HepG2 (cell line): ENCODE results near the gene P2RY12. TPM values are rescaled to one million over a fixed set of nuclear protein-coding genes. Genes with fewer than 3 reads are reported as not detected.

Experiments
- ATAC-seq: fragments of 200-7000 bp; cut with Tn5 transposase; 3 replicates; pipeline ENCODE4 v1.9.1; 2020; ENCODE audit warnings: mild to moderate bottlenecking, moderate library complexity
- BruUV-seq: library from RNA; stranded (reverse); fragments of 400-500 nt; replicated peaks from 2 replicates; lab custom pipeline; 2021; lab: Mats Ljungman, UMichigan
- CTCF ChIA-PET: fragments of 300-600 bp; formaldehyde crosslinking; extraction: SDS; loops from one replicate; lab custom pipeline; 2021; ENCODE audit warnings: low total read pairs, inconsistent platforms, low intra/inter-chr PET ratio; lab: Yijun Ruan, JAX
- POLR2A ChIA-PET: fragments of 350-600 bp; sonication (Branson Sonifier 250); formaldehyde crosslinking; loops from one replicate; lab custom pipeline; 2020; ENCODE audit warnings: antibody characterized with exemption, inconsistent platforms; lab: Yijun Ruan, JAX
- DNase-seq: peaks from one replicate; pipeline ENCODE4 v3.0.0-alpha.2; 2015; ENCODE audit warnings: low spot score
- FAIRE-seq: peaks from 3 replicates; lab custom pipeline; 2011; peaks lifted over from hg19 to GRCh38; lab: Jason Lieb, UNC
- H2AFZ ChIP-seq: one replicate; pipeline ENCODE4 v1.6.1; 2011; ENCODE audit warnings: low read length, inconsistent platforms
- H3K27ac ChIP-seq: fragments of 300-600 bp; 3 replicates; pipeline ENCODE4 v1.8.0; 2011; ENCODE audit warnings: mixed run types, mild to moderate bottlenecking, mixed read lengths, low read length, inconsistent platforms; ENCODE audit not compliant: insufficient read depth; ENCODE audit errors: extremely low read length
- H3K27me3 ChIP-seq, 2 experiments: fragments of 200-600 bp in 1 of 2; 2 replicates in 1 of 2; 3 replicates in 1 of 2; pipeline versions ENCODE4 v1.6.0 to v1.8.0; 2011; ENCODE audit warnings: low read length in 2 of 2, mild to moderate bottlenecking in 2 of 2, moderate library complexity in 2 of 2, inconsistent platforms in 1 of 2; ENCODE audit not compliant: insufficient read depth in 2 of 2, control insufficient read depth in 1 of 2
- H3K36me3 ChIP-seq, 2 experiments: fragments of 200-600 bp in 1 of 2; replicated peaks in 1 of 2; 2 replicates in 1 of 2; 3 replicates in 1 of 2; pipeline versions ENCODE4 v1.5.1 to v1.8.0; 2011; ENCODE audit warnings: low read length in 2 of 2, inconsistent platforms in 1 of 2; ENCODE audit not compliant: insufficient read depth in 2 of 2, control insufficient read depth in 1 of 2
- H3K4me1 ChIP-seq: 2 replicates; pipeline ENCODE4 v1.5.1; 2012; ENCODE audit warnings: low read length, inconsistent platforms; ENCODE audit not compliant: insufficient read depth
- H3K4me2 ChIP-seq: 2 replicates; pipeline ENCODE4 v1.6.0; 2011; ENCODE audit warnings: low read depth, low read length, inconsistent platforms
- H3K4me3 ChIP-seq, 3 experiments: fragments of 200-600 bp in 1 of 3; sonication (generic), shearing (Covaris generic) in 1 of 3; replicated peaks in 1 of 3; 2 replicates each; pipeline ENCODE4 v1.5.1; 2011 to 2016; ENCODE audit warnings: low read length in 3 of 3, inconsistent platforms in 2 of 3, low read depth in 2 of 3, mild to moderate bottlenecking in 2 of 3, control low read depth in 1 of 3, mixed read lengths in 1 of 3; ENCODE audit not compliant: insufficient read depth in 1 of 3
- H3K79me2 ChIP-seq: one replicate; pipeline ENCODE4 v1.6.1; 2011; ENCODE audit warnings: low read length, inconsistent platforms; ENCODE audit not compliant: insufficient read depth
- H3K9ac ChIP-seq: 2 replicates; pipeline ENCODE4 v1.6.0; 2011; ENCODE audit warnings: mild to moderate bottlenecking, low read depth, low read length, inconsistent platforms; ENCODE audit not compliant: insufficient read depth
- H3K9me3 ChIP-seq: 2 replicates; pipeline ENCODE4 v1.5.1; 2012; ENCODE audit warnings: mild to moderate bottlenecking, low read length
- H4K20me1 ChIP-seq: 2 replicates; pipeline ENCODE4 v1.6.0; 2011; ENCODE audit warnings: inconsistent platforms, mild to moderate bottlenecking, low read length, moderate library complexity; ENCODE audit not compliant: insufficient read depth
- GABPB1 ChIP-seq: IDR thresholded peaks from 2 replicates; pipeline ENCODE4 v1.6.1; 2016; ENCODE audit warnings: mild to moderate bottlenecking, missing genetic modification reagents, moderate library complexity, missing compliant biosample characterization
- HNRNPK ChIP-seq: fragments of 200-400 bp; formaldehyde crosslinking; IDR thresholded peaks from 2 replicates; pipeline ENCODE4 v1.6.1; 2018; ENCODE audit warnings: low read length, low read depth, moderate library complexity, mild to moderate bottlenecking; ENCODE audit not compliant: poor library complexity, severe bottlenecking
- MAFK ChIP-seq, 2 experiments: IDR thresholded peaks in 1 of 2; conservative IDR thresholded peaks in 1 of 2; 2 replicates each; pipeline ENCODE4 v1.6.1; 2011; ENCODE audit warnings: improper control_type of control experiment in 2 of 2, low read length in 2 of 2
- PRPF4 ChIP-seq: fragments of 200-400 bp; formaldehyde crosslinking; IDR thresholded peaks from 2 replicates; pipeline ENCODE4 v1.6.1; 2016; ENCODE audit warnings: low read length, low read depth; ENCODE audit not compliant: poor library complexity, severe bottlenecking
- WGBS: methylation state at CpG from one replicate; pipeline ENCODE4 v1.1.6; 2017; ENCODE audit warnings: low lambda C conversion rate; 5-methylcytosine and 5-hydroxymethylcytosine counted together
- in situ Hi-C: cut with HindIII; loops from 2 replicates; pipeline ENCODE4 v1.10.0; 2017; ENCODE audit warnings: low pct_unique_long_range_greater_than_20kb; ENCODE audit not compliant: extremely low pct_ligation_motif_present
- intact Hi-C: fragments of 100-400 bp; cut with micrococcal nuclease; formaldehyde crosslinking; loops from one replicate; pipeline ENCODE4 v1.10.0; 2022; ENCODE audit not compliant: unreplicated experiment
- polyA plus RNA-seq, 8 experiments: library from polyadenylated mRNA; depleted of rRNA in 3 of 8; stranded (reverse) in 7 of 8; unstranded in 1 of 8; fragments of >200 nt; fragmentation: Illumina TruSeq in 4 of 8; extraction: Trizol in 4 of 8; gene quantifications; 2 replicates each; pipeline versions ENCODE4 v1.2.1 to v1.2.3, GENCODE V29; 2011 to 2016; ENCODE audit warnings: low read depth in 4 of 8, missing spikeins in 1 of 8, mixed read lengths in 1 of 8; ENCODE audit not compliant: insufficient read depth in 1 of 8
- total RNA-seq, 5 experiments: library from RNA; depleted of rRNA; stranded (reverse); fragments of >200 nt; fragmentation: Illumina TruSeq; extraction: Trizol; gene quantifications; 2 replicates each; pipeline ENCODE4 v1.2.3, GENCODE V29; 2016; ENCODE audit warnings: low read depth in 1 of 5

P2RY12 gene
- total and polyA plus RNA-seq, 2 of the 13 experiments (the other 11 are each of a cell fraction or from before 2014, with no cell fraction given) = not detected

DNA sequence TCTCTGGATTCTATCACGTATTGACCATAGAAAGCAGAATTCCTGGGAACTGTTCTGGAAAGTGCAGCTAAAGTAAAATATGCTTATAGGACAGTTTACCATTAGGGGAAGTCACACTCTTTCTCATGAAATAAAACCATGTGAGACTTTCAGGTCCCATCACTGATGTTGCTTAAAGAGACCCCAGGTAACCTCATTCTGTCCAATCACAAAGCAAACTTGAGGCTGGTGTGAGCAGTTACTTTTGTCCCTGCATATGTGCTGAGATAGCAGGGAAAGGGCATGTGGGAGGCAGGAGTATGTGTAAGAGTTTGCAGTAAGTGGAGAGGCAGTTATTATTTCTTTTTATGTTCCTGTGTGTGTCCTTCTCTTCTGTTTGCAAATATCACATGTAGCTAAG is 84.0 kb downstream of the P2RY12 start:
- ChIA-PET POLR2A (no interaction called here), CTCF (no interaction called here)
- no TSS peak for BruUV-seq
- FAIRE-seq (no peak), DNase-seq (no peak), ATAC-seq (no peak)
- no peak overlapping the region for H3K9ac ChIP-seq
- TF ChIP-seq MAFK (conservative IDR thresholded peaks at IDR 0.05 in 1 of 2, IDR thresholded peaks at IDR 0.05 in 1 of 2; ENCODE audit: low read length in 2 of 2) = peak; percentile 21 to 26; a peak in 2 of 4 replicates
- TF ChIP-seq GABPB1 (CRISPR knock-in tag) = no peak
- no peaks in the 10 kb centered on the region for H3K36me3 ChIP-seq
- in situ Hi-C loops = no loop called here
- H3K4me1 ChIP-seq = peaks cover 10% of the 10 kb centered on the region
- no peaks in the 10 kb centered on the region for H3K27me3 ChIP-seq
- intact Hi-C loops = no loop called here
- no peak overlapping the region for H3K4me3 ChIP-seq
- H4K20me1 ChIP-seq = no peaks in the 10 kb centered on the region
- H3K79me2 ChIP-seq = no peaks in the 10 kb centered on the region
- H3K27ac ChIP-seq = no peak overlapping the region
- no peaks in the 10 kb centered on the region for H3K9me3 ChIP-seq
- 40% methylated on average over 1 of the region's 1 CpG for WGBS
- no peak overlapping the region for H3K4me2 ChIP-seq
- no peak overlapping the region for H2AFZ ChIP-seq

DNA sequence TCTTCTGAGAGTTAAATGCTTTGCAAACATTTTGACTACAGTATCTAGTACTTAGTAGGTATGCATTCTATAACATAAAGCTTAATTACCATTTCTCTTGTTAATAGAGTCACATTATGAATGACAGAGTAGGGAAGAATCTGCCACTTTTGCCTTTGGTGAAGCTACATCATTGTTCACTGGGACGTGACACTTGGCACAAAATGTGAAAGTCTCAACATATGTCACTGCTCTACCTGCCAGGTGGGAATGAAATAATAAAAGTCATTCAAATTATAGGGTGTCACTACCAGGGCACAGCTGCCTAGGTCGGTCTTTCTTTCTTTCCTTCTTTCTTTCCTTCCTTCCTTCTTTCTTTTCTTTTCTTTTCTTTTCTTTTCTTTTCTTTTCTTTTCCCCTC is 85.5 kb downstream of the P2RY12 start:
- TF ChIP-seq HNRNPK (peak; percentile 33), PRPF4 (no peak)
- Histone ChIP-seq H3K4me3 (no peak overlapping the region), H3K27ac (no peak overlapping the region), H3K27me3 (no peaks in the 10 kb centered on the region), H3K9me3 (no peaks in the 10 kb centered on the region), H3K4me2 (no peak overlapping the region), H2AFZ (no peak overlapping the region), H3K9ac (no peak overlapping the region), H3K36me3 (no peaks in the 10 kb centered on the region), H4K20me1 (no peaks in the 10 kb centered on the region), H3K79me2 (no peaks in the 10 kb centered on the region), H3K4me1 (no peaks in the 10 kb centered on the region)
- no TSS peak for BruUV-seq
- CTCF ChIA-PET = no interaction called here
- no peak for FAIRE-seq
- WGBS = 23% methylated on average over 2 of the region's 2 CpGs
- no peak for ATAC-seq
- POLR2A ChIA-PET = no interaction called here
- no peak for DNase-seq
- intact Hi-C loops = no loop called here
- in situ Hi-C loops = no loop called here
